ENCODE data around the gene SLC41A1. TPM values are rescaled to one million over a fixed set of nuclear protein-coding genes. Genes with fewer than 3 reads are reported as not detected.

Gene SLC41A1
- total and polyA plus RNA-seq, 2 donors (not counting 3 experiments of a cell fraction or from before 2014, with no cell fraction given) = 21.7 to 22.0 TPM

- no peak for FAIRE-seq
Observed at GRCh38 chr1:205804605-205805004, 8.4 kb downstream of the SLC41A1 start.

More at GRCh38 chr1:205804605-205805004, 8.4 kb downstream of the SLC41A1 start:
- peaks cover 0 to 10% of the 10 kb centered on the region in 2 experiments for H3K36me3 ChIP-seq (ENCODE audit: control insufficient read depth in 2 of 2, extremely low read depth in 1 of 2, insufficient read depth in 2 of 2, low read length in 2 of 2)
- H3K79me2 ChIP-seq (ENCODE audit: control insufficient read depth, insufficient read depth, low read length) = no peaks in the 10 kb centered on the region
- H3K9me1 ChIP-seq (replicated peaks; ENCODE audit: control insufficient read depth, extremely low read depth, insufficient read depth, low read length) = no peaks in the 10 kb centered on the region
- no peak for DNase-seq (ENCODE audit: low read depth, low spot score)
- dilution Hi-C loops (cut with MboI; ENCODE audit: extremely low pct_ligation_motif_present, low sequenced_read_pairs) (no loop called here), intact Hi-C loops (cut with micrococcal nuclease) (no loop called here)
- BruUV-seq (replicated peaks) = no TSS peak
- H3K4me3 ChIP-seq (replicated peaks in 1 of 3; ENCODE audit: insufficient read depth in 1 of 3, low read depth in 1 of 3, low read length in 3 of 3) = no peak overlapping the region
- H3K9me3 ChIP-seq (replicated peaks; ENCODE audit: control insufficient read depth, insufficient read depth, low read length) = no peaks in the 10 kb centered on the region
- CTCF ChIA-PET = interaction anchor here (0.9 to 3.1 kb wide), 5 partner anchors 8 to 173 kb away, joined by 3 to 16 read pairs (median 9); no protein-coding TSS in a partner anchor
- no peak for TF ChIP-seq MYC (IDR thresholded peaks at IDR 0.05; ENCODE audit: low read depth, low read length)
- TF ChIP-seq POLR2AphosphoS5 (IDR thresholded peaks at IDR 0.05; ENCODE audit: insufficient read depth, low read depth, low read length) = no peak
- no peak for TF ChIP-seq EZH2 (IDR thresholded peaks at IDR 0.05; ENCODE audit: borderline replicate concordance, low read depth, low read length, severe bottlenecking)
- TF ChIP-seq, protein P1, sequence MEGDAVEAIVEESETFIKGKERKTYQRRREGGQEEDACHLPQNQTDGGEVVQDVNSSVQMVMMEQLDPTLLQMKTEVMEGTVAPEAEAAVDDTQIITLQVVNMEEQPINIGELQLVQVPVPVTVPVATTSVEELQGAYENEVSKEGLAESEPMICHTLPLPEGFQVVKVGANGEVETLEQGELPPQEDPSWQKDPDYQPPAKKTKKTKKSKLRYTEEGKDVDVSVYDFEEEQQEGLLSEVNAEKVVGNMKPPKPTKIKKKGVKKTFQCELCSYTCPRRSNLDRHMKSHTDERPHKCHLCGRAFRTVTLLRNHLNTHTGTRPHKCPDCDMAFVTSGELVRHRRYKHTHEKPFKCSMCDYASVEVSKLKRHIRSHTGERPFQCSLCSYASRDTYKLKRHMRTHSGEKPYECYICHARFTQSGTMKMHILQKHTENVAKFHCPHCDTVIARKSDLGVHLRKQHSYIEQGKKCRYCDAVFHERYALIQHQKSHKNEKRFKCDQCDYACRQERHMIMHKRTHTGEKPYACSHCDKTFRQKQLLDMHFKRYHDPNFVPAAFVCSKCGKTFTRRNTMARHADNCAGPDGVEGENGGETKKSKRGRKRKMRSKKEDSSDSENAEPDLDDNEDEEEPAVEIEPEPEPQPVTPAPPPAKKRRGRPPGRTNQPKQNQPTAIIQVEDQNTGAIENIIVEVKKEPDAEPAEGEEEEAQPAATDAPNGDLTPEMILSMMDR (IDR thresholded peaks at IDR 0.05; ENCODE audit: extremely low read depth in 1 of 2, insufficient read depth in 1 of 2, low read depth in 1 of 2, low read length in 2 of 2) = no peak
- TF ChIP-seq GATA2 (IDR thresholded peaks at IDR 0.05; ENCODE audit: insufficient read depth, insufficient read length, low read depth, low read length) = no peak
- no peak for TF ChIP-seq JUN (IDR thresholded peaks at IDR 0.05; ENCODE audit: borderline replicate concordance, insufficient read depth, insufficient read length, low read depth)
- TF ChIP-seq, protein P2, sequence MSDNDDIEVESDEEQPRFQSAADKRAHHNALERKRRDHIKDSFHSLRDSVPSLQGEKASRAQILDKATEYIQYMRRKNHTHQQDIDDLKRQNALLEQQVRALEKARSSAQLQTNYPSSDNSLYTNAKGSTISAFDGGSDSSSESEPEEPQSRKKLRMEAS (IDR thresholded peaks at IDR 0.05; ENCODE audit: insufficient read depth, insufficient read length) = no peak
- TF ChIP-seq POLR2A (IDR thresholded peaks at IDR 0.05; ENCODE audit: low read depth, low read length) = no peak
- no peak for TF ChIP-seq FOS (IDR thresholded peaks at IDR 0.05; ENCODE audit: borderline replicate concordance, insufficient read depth, low read length)
- POLR2A ChIA-PET = no interaction called here
- H4K20me1 ChIP-seq (replicated peaks; ENCODE audit: control insufficient read depth, extremely low read depth, insufficient read depth, low read length) = no peaks in the 10 kb centered on the region
- H3K9ac ChIP-seq (replicated peaks; ENCODE audit: extremely low read depth, insufficient read depth, low read length) = no peak overlapping the region
- no peak overlapping the region for H3K27ac ChIP-seq (ENCODE audit: insufficient read depth, low read depth, low read length)
- H3K27me3 ChIP-seq (ENCODE audit: control insufficient read depth in 2 of 2, insufficient read depth in 2 of 2, low read length in 2 of 2) = no peaks in the 10 kb centered on the region
- H3K4me2 ChIP-seq (ENCODE audit: insufficient read depth, low read length) = no peak overlapping the region
- no peak overlapping the region for H2AFZ ChIP-seq (ENCODE audit: low read depth, low read length)
- no peaks in the 10 kb centered on the region for H3K4me1 ChIP-seq (ENCODE audit: control insufficient read depth, extremely low read depth, insufficient read depth, low read length)
